ENCODE data around the gene PARD3B. TPM values are rescaled to one million over a fixed set of nuclear protein-coding genes. Genes with fewer than 3 reads are reported as not detected.

Gene PARD3B
- total RNA-seq, 4 donors from 2014 or later: 32.8 to 69.6 (median 47.3) TPM

- TF ChIP-seq CTCF (IDR thresholded peaks at IDR 0.05; ENCODE audit: low read depth): no peak
Observed at GRCh38 chr2:205176546-205176945, 631.3 kb downstream of the PARD3B start.

GRCh38 chr2:205177546-205177945, 632.3 kb downstream of the PARD3B start:
- TF ChIP-seq CTCF (IDR thresholded peaks at IDR 0.05; ENCODE audit: low read depth): no peak

GRCh38 chr2:205180730-205181129, 635.5 kb downstream of the PARD3B start:
- no peak for TF ChIP-seq CTCF (IDR thresholded peaks at IDR 0.05; ENCODE audit: low read depth)

- TF ChIP-seq CTCF (IDR thresholded peaks at IDR 0.05; ENCODE audit: low read depth): no peak
Observed at GRCh38 chr2:205187731-205188130, 642.5 kb downstream of the PARD3B start.

- no peak for TF ChIP-seq CTCF (IDR thresholded peaks at IDR 0.05; ENCODE audit: low read depth)
Observed at GRCh38 chr2:205188239-205189138, 643.2 kb downstream of the PARD3B start.

- no peak for TF ChIP-seq CTCF (IDR thresholded peaks at IDR 0.05; ENCODE audit: low read depth)
Observed at GRCh38 chr2:205189301-205189700, 644.0 kb downstream of the PARD3B start.

GRCh38 chr2:205190528-205190927, 645.3 kb downstream of the PARD3B start:
- TF ChIP-seq CTCF (IDR thresholded peaks at IDR 0.05; ENCODE audit: low read depth): no peak

All from subcutaneous adipose tissue (tissue), 4 donors.